Aorta (tissue), 5 donors: Measurements from ENCODE around the gene PARL. TPM values are rescaled to one million over a fixed set of nuclear protein-coding genes. Genes with fewer than 3 reads are reported as not detected.
"Not testable (repeated sequence)": the region's sequence is repeated elsewhere in the genome, so short reads cannot be mapped to it uniquely, and the experiment has no call there.

Experiments
- ATAC-seq: fragments of 200-7000 bp; cut with Tn5 transposase; one replicate; pipeline ENCODE4 v1.9.1; 2022; ENCODE audit warnings: moderate library complexity; ENCODE audit not compliant: low FRiP score
- DNase-seq, 2 donors: peaks; one replicate each; pipeline ENCODE4 v3.0.0-alpha.2; 2020
- H3K27ac ChIP-seq, 2 donors: one replicate each; pipeline ENCODE4 v1.5.1; 2013; ENCODE audit warnings: low read length in 2 of 2, mild to moderate bottlenecking in 2 of 2, moderate library complexity in 2 of 2, control low read depth in 1 of 2, inconsistent platforms in 1 of 2, low read depth in 1 of 2
- H3K27me3 ChIP-seq, 2 donors: one replicate each; pipeline ENCODE4 v1.6.1; 2013; ENCODE audit warnings: control low read depth in 1 of 2, low read length in 1 of 2, mild to moderate bottlenecking in 1 of 2, moderate library complexity in 1 of 2; ENCODE audit not compliant: insufficient read depth in 2 of 2, control insufficient read depth in 1 of 2
- H3K36me3 ChIP-seq, 2 donors: one replicate each; pipeline ENCODE4 v1.6.1; 2013; ENCODE audit warnings: control low read depth in 1 of 2, low read length in 1 of 2, mild to moderate bottlenecking in 1 of 2; ENCODE audit not compliant: insufficient read depth in 2 of 2, control insufficient read depth in 1 of 2
- H3K4me1 ChIP-seq, 2 donors: one replicate each; pipeline ENCODE4 v1.6.1; 2013; ENCODE audit warnings: low read length in 2 of 2, control low read depth in 1 of 2, mild to moderate bottlenecking in 1 of 2, moderate library complexity in 1 of 2; ENCODE audit not compliant: insufficient read depth in 2 of 2, control insufficient read depth in 1 of 2
- H3K4me3 ChIP-seq, 2 donors: one replicate each; pipeline ENCODE4 v1.5.1; 2013; ENCODE audit warnings: low read length in 2 of 2, control low read depth in 1 of 2, mild to moderate bottlenecking in 1 of 2
- H3K9me3 ChIP-seq: one replicate; pipeline ENCODE4 v1.6.1; 2013; ENCODE audit warnings: mild to moderate bottlenecking, low read length; ENCODE audit not compliant: control insufficient read depth
- WGBS, 2 donors: extraction: QIAGEN DNeasy Blood & Tissue Kit; methylation state at CpG; one replicate each; pipeline ENCODE4 v1.1.7; 2013; 5-methylcytosine and 5-hydroxymethylcytosine counted together
- intact Hi-C, 2 donors: fragments of 100-400 bp; cut with DNase I; formaldehyde crosslinking; loops; one replicate each; pipeline versions ENCODE4 v1.14.2 to v1.15.0; 2022
- microRNA-seq, 2 donors: library from miRNA; unstranded; fragments of <30 nt; microRNA quantifications; one replicate each; pipeline ENCODE4 v1.2.0, GENCODE V29; 2020
- polyA plus RNA-seq, 2 donors: library from polyadenylated mRNA; stranded (reverse); fragments of 200-250 nt; gene quantifications; one replicate each; pipeline ENCODE4 v1.2.3, GENCODE V29; 2013
- total RNA-seq, 2 donors: library from RNA; stranded (reverse); fragmentation: NEBNext Ultra II Directional; extraction: Animal tissue kit (Norgen Biotek cat#: 25700); gene quantifications; one replicate each; pipeline ENCODE4 v1.2.1, GENCODE V29; 2021
- donor health status: healthy with polysubstance abuse.
- donor health status: Bipolar disorder and iron deficiency.
- donor health status: DM: no; HTN: no; CAD: no.
- donor health status: DM: no; HTN: no; CAD: no.
- donor health status: DM: yes; HTN: yes; CAD: no.

Gene PARL
- total and polyA plus RNA-seq, 4 donors: 49.5 to 76.4 (median 60.3) TPM

GRCh38 chr3:183789826-183790225 lies 94.9 kb downstream of the PARL start:
- DNase-seq (no peak), ATAC-seq (no peak)
- intact Hi-C loops: no loop called here
- Histone ChIP-seq H3K9me3 (no peaks in the 10 kb centered on the region), H3K36me3 (peaks cover 2 to 4% of the 10 kb centered on the region in 2 donors), H3K27ac (no peak overlapping the region), H3K27me3 (no peaks in the 10 kb centered on the region), H3K4me1 (no peaks in the 10 kb centered on the region), H3K4me3 (no peak overlapping the region)
- 88 to 93% methylated on average over 4 of the region's 4 CpGs for WGBS, 2 donors

- DNase-seq, H3K36me3 ChIP-seq, intact Hi-C loops: not testable (repeated sequence)
Observed at GRCh38 chr3:183784503-183784902, 100.2 kb downstream of the PARL start.

GRCh38 chr3:183782576-183783276 lies 102.0 kb downstream of the PARL start:
- ATAC-seq: no peak
- intact Hi-C loops: no loop called here
- Histone ChIP-seq H3K9me3 (no peaks in the 10 kb centered on the region), H3K4me3 (no peak overlapping the region), H3K36me3 (peaks cover 2 to 5% of the 10 kb centered on the region in 2 donors), H3K4me1 (no peaks in the 10 kb centered on the region), H3K27ac (no peak overlapping the region), H3K27me3 (no peaks in the 10 kb centered on the region)
- 56% methylated on average over 7 of the region's 7 CpGs for WGBS, 2 donors
- DNase-seq: no peak

More at GRCh38 chr3:183784503-183784902, 100.2 kb downstream of the PARL start:
- not testable (repeated sequence) for H3K27ac ChIP-seq, H3K4me3 ChIP-seq, ATAC-seq, H3K4me1 ChIP-seq, H3K9me3 ChIP-seq, H3K27me3 ChIP-seq
- WGBS, 2 donors: 93 to 94% methylated on average over 10 of the region's 10 CpGs

- no peak overlapping the region for H3K4me3 ChIP-seq
- H3K4me1 ChIP-seq: no peaks in the 10 kb centered on the region
- WGBS, 2 donors: 93 to 96% methylated on average over 6 of the region's 6 CpGs
- H3K36me3 ChIP-seq: peaks cover 2 to 7% of the 10 kb centered on the region in 2 donors
- no peak for DNase-seq
- no peaks in the 10 kb centered on the region for H3K9me3 ChIP-seq
- intact Hi-C loops: no loop called here
- H3K27me3 ChIP-seq: no peaks in the 10 kb centered on the region
- ATAC-seq: no peak
- H3K27ac ChIP-seq: no peak overlapping the region
Observed at GRCh38 chr3:183781246-183781645, 103.4 kb downstream of the PARL start.

- intact Hi-C loops: no loop called here
- no peak for DNase-seq
- no peak overlapping the region for H3K4me3 ChIP-seq
- H3K27ac ChIP-seq: no peak overlapping the region
- no peak for ATAC-seq
- H3K36me3 ChIP-seq: peaks cover 2 to 5% of the 10 kb centered on the region in 2 donors
- H3K4me1 ChIP-seq: no peaks in the 10 kb centered on the region
- no peaks in the 10 kb centered on the region for H3K9me3 ChIP-seq
- WGBS, 2 donors: 88 to 92% methylated on average over 14 of the region's 14 CpGs
- H3K27me3 ChIP-seq: no peaks in the 10 kb centered on the region
Observed at GRCh38 chr3:183779896-183780465, 104.7 kb downstream of the PARL start.

Small RNA genes lying within 50 kb of the gene (microRNA-seq; reads per million reads assigned to microRNA genes)
- 0 reads per million in 2 donors for gene MIR4448

Other genes with a start within 250 kb of the PARL start
- gene KLHL24, start 249.3 kb downstream of the PARL start, total RNA-seq: 10 to 100 TPM; 33.7 to 62.6 TPM
- gene KLHL24, start 249.3 kb downstream of the PARL start, polyA plus RNA-seq: 10 to 100 TPM; 10.8 to 14.1 TPM
- gene YEATS2, start 187.1 kb downstream of the PARL start, total RNA-seq: 10 to 100 TPM; 25.8 to 48.1 TPM
- gene YEATS2, start 187.1 kb downstream of the PARL start, polyA plus RNA-seq: 1 to 10 TPM; 4.5 to 9.8 TPM
- 1 to 10 TPM; 1.7 TPM for gene MAP6D1, start 59.3 kb downstream of the PARL start, total RNA-seq
- not detected for gene MAP6D1, start 59.3 kb downstream of the PARL start, polyA plus RNA-seq
- 10 to 100 TPM; 18.9 to 49.6 TPM for gene ABCC5, start 133.0 kb upstream of the PARL start, total RNA-seq
- 10 to 100 TPM; 13.0 to 33.8 TPM for gene ABCC5, start 133.0 kb upstream of the PARL start, polyA plus RNA-seq
- not detected for gene HTR3D, start 146.9 kb upstream of the PARL start, total RNA-seq
- not detected for gene HTR3D, start 146.9 kb upstream of the PARL start, polyA plus RNA-seq
- not detected for gene HTR3C, start 168.2 kb upstream of the PARL start, total RNA-seq
- not detected for gene HTR3C, start 168.2 kb upstream of the PARL start, polyA plus RNA-seq
- not detected for gene HTR3E, start 212.2 kb upstream of the PARL start, total RNA-seq
- gene HTR3E, start 212.2 kb upstream of the PARL start, polyA plus RNA-seq: not detected